ENCODE data around the gene WWP2.
"Not testable (repeated sequence)": the region's sequence is repeated elsewhere in the genome, so short reads cannot be mapped to it uniquely, and the experiment has no call there.

The WWP2 gene

GRCh38 chr16:69798466-69798865 lies 36.3 kb downstream of the WWP2 start:
- FAIRE-seq: no peak

GRCh38 chr16:69799611-69800031 lies 37.5 kb downstream of the WWP2 start:
- FAIRE-seq: no peak

- no peak for FAIRE-seq
These were observed 42.2 kb downstream of the WWP2 start for GRCh38 chr16:69804297-69804696.

- FAIRE-seq: not testable (repeated sequence)
These were observed 44.6 kb downstream of the WWP2 start for GRCh38 chr16:69806776-69807175.

- no peak for FAIRE-seq
These were observed 50.5 kb downstream of the WWP2 start for GRCh38 chr16:69812688-69813014.

- no peak for FAIRE-seq
These were observed 51.9 kb downstream of the WWP2 start for GRCh38 chr16:69814078-69814477.

- no peak for FAIRE-seq
These were observed 52.4 kb downstream of the WWP2 start for GRCh38 chr16:69814561-69814960.

- FAIRE-seq: not testable (repeated sequence)
These were observed 53.2 kb downstream of the WWP2 start for GRCh38 chr16:69815216-69815883.

- FAIRE-seq: no peak
These were observed 54.9 kb downstream of the WWP2 start for GRCh38 chr16:69816996-69817395.

GRCh38 chr16:69818891-69819545 lies 56.9 kb downstream of the WWP2 start:
- no peak for FAIRE-seq

- FAIRE-seq: no peak
These were observed 58.9 kb downstream of the WWP2 start for GRCh38 chr16:69820926-69821541.

GRCh38 chr16:69821844-69822173 lies 59.7 kb downstream of the WWP2 start:
- no peak for FAIRE-seq

- no peak for FAIRE-seq
These were observed 60.2 kb downstream of the WWP2 start for GRCh38 chr16:69822174-69822935.

- FAIRE-seq: no peak
These were observed 61.9 kb downstream of the WWP2 start for GRCh38 chr16:69823831-69824563.

GRCh38 chr16:69824564-69825142 lies 62.5 kb downstream of the WWP2 start:
- FAIRE-seq: not testable (repeated sequence)

GRCh38 chr16:69827524-69827923 lies 65.4 kb downstream of the WWP2 start:
- FAIRE-seq: no peak

GRCh38 chr16:69829338-69829737 lies 67.2 kb downstream of the WWP2 start:
- FAIRE-seq: no peak

- FAIRE-seq: no peak
These were observed 68.0 kb downstream of the WWP2 start for GRCh38 chr16:69830146-69830533.

GRCh38 chr16:69830534-69831211 lies 68.5 kb downstream of the WWP2 start:
- FAIRE-seq: no peak

GRCh38 chr16:69831212-69832123 lies 69.3 kb downstream of the WWP2 start:
- no peak for FAIRE-seq
